Measurements from ENCODE around the gene INPPL1. TPM values are rescaled to one million over a fixed set of nuclear protein-coding genes. Genes with fewer than 3 reads are reported as not detected.
A peak's percentile ranks its signal among the peaks of the same experiment; 100 is the strongest.

The INPPL1 gene
- total and polyA plus RNA-seq, 10 of the 15 experiments (the other 5 are each of a cell fraction or from before 2014, with no cell fraction given): 0.47 to 116 (median 43.4) TPM

- TF ChIP-seq ZBTB11 (CRISPR knock-in tag; IDR thresholded peaks at IDR 0.05) (no peak), CBX5 (IDR thresholded peaks at IDR 0.05; ENCODE audit: low read depth) (no peak), JUNB (IDR thresholded peaks at IDR 0.05) (no peak), BMI1 (IDR thresholded peaks at IDR 0.05; ENCODE audit: borderline replicate concordance) (no peak), FOXM1 (IDR thresholded peaks at IDR 0.05; ENCODE audit: low read depth, low read length) (no peak), MTA2 (IDR thresholded peaks at IDR 0.05; ENCODE audit: low read depth) (peak; percentile 20; the same call in 1 of the 2 replicates), MYC (IDR thresholded peaks at IDR 0.05; ENCODE audit: insufficient read depth, insufficient read length, insufficient replicate concordance, low read length, severe bottlenecking) (no peak), SREBF1 (IDR thresholded peaks at IDR 0.05; ENCODE audit: low read length) (no peak), KLF5 (IDR thresholded peaks at IDR 0.05; ENCODE audit: partially characterized antibody) (no peak), HDAC6 (IDR thresholded peaks at IDR 0.05; ENCODE audit: unreplicated experiment) (no peak), RUNX3 (IDR thresholded peaks at IDR 0.05; ENCODE audit: low read length) (peak; percentile 46), KDM1A (IDR thresholded peaks at IDR 0.05; ENCODE audit: borderline replicate concordance) (no peak), BCLAF1 (IDR thresholded peaks at IDR 0.05) (no peak), PBX3 (IDR thresholded peaks at IDR 0.05; ENCODE audit: insufficient replicate concordance, low read depth, low read length) (peak; percentile 32), CHD1 (IDR thresholded peaks at IDR 0.05; ENCODE audit: low read depth, low read length) (peak; percentile 23; the same call in 1 of the 2 replicates), SMC3 (IDR thresholded peaks at IDR 0.05; ENCODE audit: borderline replicate concordance, low read length) (no peak; the same call in 1 of the 2 replicates), NFIC (IDR thresholded peaks at IDR 0.05; ENCODE audit: low read depth, low read length) (no peak), EP300 (IDR thresholded peaks at IDR 0.05; ENCODE audit: borderline replicate concordance in 1 of 2, control insufficient read depth in 1 of 2, low read depth in 2 of 2, low read length in 2 of 2) (no peak), PAX5 (IDR thresholded peaks at IDR 0.05; ENCODE audit: borderline replicate concordance, low read depth, low read length) (no peak), RBBP5 (conservative IDR thresholded peaks at IDR 0.05) (no peak), IKZF1 (conservative IDR thresholded peaks at IDR 0.05) (no peak; the same call in 1 of the 2 replicates)
- TF ChIP-seq, protein P1, sequence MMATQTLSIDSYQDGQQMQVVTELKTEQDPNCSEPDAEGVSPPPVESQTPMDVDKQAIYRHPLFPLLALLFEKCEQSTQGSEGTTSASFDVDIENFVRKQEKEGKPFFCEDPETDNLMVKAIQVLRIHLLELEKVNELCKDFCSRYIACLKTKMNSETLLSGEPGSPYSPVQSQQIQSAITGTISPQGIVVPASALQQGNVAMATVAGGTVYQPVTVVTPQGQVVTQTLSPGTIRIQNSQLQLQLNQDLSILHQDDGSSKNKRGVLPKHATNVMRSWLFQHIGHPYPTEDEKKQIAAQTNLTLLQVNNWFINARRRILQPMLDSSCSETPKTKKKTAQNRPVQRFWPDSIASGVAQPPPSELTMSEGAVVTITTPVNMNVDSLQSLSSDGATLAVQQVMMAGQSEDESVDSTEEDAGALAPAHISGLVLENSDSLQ (IDR thresholded peaks at IDR 0.05): 0 out of 2 replicates have a peak, but pooled peaks have one; percentile 46
These were observed 1.5 kb upstream of the INPPL1 start (continued) for GRCh38 chr11:72222907-72223614.
